HG03280 (cell line): ENCODE measurements around the gene LIMA1.
"Not testable (repeated sequence)": the region's sequence is repeated elsewhere in the genome, so short reads cannot be mapped to it uniquely, and the experiment has no call there.

ENCODE experiments used
- ATAC-seq: cut with Tn5 transposase; IDR thresholded peaks from one replicate; pipeline ENCODE4 v1.9.1; 2021; ENCODE audit warnings: mild to moderate bottlenecking, moderate library complexity; ENCODE audit not compliant: unreplicated experiment

Gene LIMA1

GRCh38 chr12:50283229-50283923 is at the start of gene LIMA1:
TSS of gene LIMA1 (minus strand) at chr12:50283520. CDS start at chr12:50248751, 34,769 bp downstream.
- peak; percentile 97 for ATAC-seq

DNA sequence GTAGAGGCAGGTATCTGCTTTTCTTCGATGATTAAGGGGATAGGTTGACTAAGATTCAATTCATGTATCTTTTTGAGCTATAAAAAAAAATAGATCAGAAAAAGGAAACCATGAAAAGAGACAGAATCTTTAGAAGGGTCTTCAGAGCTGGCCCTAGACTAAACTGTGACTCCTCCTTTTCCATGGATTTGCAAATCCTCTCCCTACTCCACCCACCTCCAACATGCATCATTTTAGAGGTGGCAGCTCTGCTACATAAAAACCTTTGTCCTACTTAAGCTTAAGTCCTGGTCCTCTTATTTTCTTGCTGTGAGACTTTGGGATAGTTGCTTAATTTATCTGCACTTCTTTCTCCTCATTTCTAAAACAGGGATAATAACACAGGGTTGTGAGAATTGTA is 48.4 kb upstream of the LIMA1 start:
- ATAC-seq, result no peak

DNA sequence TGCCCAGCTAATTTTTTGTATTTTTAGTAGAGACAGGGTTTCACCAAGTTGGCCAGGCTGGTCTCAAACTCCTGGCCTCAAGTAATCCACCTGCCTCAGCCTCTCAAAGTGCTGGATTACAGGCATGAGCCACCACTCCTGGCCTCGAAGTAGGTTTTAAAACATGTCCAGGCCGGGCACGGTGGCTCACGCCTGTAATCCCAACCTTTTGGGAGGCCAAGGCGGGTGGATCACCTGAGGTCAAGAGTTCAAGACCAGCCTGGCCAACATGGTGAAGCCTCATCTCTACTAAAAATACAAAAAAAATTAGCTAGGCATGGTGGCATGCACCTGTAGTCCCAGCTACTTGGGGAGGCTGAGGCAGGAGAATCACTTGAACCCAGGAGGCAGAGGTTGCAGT is 45.3 kb upstream of the LIMA1 start:
- not testable (repeated sequence) for ATAC-seq

GRCh38 chr12:50326590-50327284 is 43.4 kb upstream of the LIMA1 start:
- no peak for ATAC-seq

GRCh38 chr12:50325890-50326391 is 42.6 kb upstream of the LIMA1 start:
- no peak for ATAC-seq

- ATAC-seq, result not testable (repeated sequence)
Measured at GRCh38 chr12:50324770-50325169, 41.5 kb upstream of the LIMA1 start.

DNA sequence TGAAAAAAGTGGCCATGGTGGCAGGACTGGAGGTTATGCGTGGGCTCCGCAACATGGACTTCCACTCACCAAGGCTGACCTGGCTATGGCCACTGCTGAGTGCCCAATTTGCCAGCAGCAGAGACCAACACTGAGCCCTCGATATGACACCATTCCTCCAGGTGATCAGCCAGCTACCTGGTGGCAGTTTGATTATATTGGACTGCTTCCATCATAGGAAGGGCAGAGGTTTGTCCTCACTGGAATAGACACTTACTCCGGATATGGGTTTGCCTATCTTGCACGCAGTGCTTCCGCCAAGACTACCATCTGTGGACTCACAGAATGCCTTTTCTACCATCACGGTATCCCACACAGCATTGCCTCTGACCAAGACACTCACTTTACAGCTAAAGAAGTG is 40.8 kb upstream of the LIMA1 start:
- ATAC-seq, result not testable (repeated sequence)

GRCh38 chr12:50322206-50322605 is 38.9 kb upstream of the LIMA1 start:
- ATAC-seq, result no peak

DNA sequence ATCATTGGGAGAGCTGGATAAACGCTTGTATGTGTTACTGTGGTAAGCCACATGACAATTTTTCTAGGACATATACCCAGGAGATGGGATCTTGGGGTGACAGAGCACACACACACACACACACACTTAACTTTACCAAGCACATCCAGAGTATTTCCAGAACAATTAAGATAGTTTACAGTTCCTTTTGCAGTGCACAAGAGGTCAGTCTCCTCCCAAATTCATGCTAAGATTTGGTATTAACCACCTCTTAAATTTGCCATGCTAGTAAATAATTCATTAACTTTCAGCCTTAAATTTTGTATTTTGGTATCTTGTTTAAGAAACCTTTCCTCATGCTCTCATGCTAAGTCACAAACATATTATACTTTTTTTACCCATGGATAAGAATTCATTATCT is 33.9 kb upstream of the LIMA1 start:
- no peak for ATAC-seq

DNA sequence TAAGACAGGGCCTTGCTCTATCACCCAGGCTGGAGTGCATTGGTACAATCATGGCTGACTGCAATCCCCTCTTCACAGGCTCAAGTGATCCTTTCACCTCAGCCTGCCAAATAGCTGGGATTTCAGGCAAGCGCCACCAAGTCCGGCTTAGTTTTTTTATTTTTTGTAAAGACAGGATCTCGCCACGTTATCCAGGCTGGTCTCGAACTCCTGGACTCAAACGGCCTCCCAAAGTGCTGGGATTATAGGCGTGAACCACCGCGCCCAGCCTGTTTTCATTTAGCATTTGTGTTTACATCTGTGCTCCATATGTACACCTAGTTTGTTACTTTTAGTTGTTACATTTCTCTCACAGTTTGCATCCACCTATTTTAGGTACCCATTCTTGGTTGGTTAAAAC is 32.5 kb upstream of the LIMA1 start:
- ATAC-seq, result no peak

- no peak for ATAC-seq
Measured at GRCh38 chr12:50314636-50315312, 31.5 kb upstream of the LIMA1 start.

DNA sequence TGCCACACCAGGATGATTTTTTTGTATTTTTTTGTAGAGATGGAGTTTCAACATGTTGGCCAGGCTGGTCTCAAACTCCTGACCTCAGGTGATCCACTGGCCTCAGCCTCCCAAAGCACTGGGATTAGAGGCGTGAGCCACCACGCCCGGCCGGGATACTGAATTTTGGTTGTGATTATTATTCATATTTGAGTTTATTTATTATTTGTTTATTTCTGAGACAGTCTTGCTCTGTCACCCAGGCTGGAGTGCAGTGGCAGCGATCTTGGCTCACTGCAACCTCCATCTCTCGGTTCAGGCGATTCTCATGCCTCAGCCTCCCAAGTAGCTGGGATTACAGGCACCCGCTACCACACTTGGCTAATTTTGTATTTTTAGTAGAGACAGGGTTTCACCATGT is 30.7 kb upstream of the LIMA1 start:
- ATAC-seq, result not testable (repeated sequence)

GRCh38 chr12:50313256-50313931 is 30.1 kb upstream of the LIMA1 start:
- no peak for ATAC-seq

DNA sequence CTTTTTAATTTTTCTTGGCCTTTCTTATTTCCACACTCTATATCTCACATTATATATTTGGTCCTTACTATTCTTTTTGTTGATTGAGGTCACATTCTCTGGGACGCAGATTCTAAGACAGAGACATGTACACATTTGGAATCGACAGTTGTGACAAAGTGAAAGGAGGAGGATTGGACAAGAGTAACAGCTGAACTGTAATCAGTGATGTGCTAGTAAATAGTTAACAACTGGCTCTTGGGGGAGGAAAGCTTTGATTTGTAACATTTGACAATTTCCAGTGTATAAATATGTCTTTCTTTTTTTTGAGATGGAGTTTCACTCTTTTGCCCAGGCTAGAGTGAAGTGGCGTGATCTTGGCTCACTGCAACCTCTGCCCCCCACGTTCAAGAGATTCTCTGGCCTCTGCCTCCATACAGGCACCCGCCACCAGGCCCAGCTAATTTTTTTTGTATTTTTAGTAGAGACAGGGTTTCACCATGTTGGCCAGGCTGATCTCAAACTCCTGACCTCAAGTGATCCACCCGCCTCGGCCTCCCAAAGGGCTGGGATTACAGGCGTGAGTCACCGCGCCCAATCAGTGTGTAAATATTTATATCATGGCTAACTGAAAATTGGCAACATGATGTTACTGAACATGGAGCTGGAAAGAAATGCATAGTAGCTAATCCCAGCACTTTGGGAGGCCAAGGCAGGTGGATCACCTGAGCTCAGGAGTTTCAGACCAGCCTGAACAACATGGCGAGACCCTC is 28.7 kb upstream of the LIMA1 start:
- not testable (repeated sequence) for ATAC-seq

GRCh38 chr12:50309950-50310349 is 26.6 kb upstream of the LIMA1 start:
- no peak for ATAC-seq

DNA sequence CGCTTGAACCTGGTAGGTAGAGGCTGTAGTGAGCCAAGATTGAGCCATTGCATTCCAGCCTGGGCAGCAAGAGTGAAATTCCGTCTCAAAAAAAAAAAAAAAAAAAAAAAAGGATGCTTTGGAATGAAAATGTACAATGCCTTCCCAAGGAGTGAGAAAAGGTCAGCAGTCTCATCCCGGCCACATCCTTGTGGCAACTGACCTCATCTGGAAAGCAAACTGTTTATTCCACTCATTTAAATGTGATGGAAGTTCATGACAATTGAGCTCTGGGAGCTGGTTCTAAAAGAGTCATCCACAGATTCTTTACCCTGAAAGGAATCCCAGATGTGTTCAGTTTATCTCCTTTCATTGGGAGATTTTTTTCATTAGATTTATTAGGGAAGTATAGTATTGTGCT is 19.4 kb upstream of the LIMA1 start:
- no peak for ATAC-seq

DNA sequence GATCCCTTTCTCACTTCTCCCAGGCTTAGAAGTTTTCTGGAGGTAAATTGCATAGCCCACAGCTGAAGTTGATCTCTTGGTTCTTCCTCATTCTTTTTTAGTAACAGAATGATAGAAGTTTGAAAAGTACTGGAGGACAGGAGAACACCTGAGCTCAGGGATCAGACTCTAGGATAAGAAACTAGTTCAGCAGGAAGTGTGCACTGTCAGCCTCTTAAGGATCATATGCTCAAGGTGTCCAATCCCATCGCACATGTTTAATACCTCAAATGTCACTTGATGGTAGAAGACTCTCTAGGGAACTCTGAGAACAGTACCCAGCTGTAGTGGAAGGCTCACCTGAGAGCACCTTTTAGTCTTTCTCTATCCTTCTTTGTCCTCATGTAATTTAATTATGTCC is 14.7 kb upstream of the LIMA1 start:
- no peak for ATAC-seq

GRCh38 chr12:50297027-50297426 is 13.7 kb upstream of the LIMA1 start:
- ATAC-seq, result no peak

- no peak for ATAC-seq
Measured at GRCh38 chr12:50296554-50296953, 13.2 kb upstream of the LIMA1 start.

- ATAC-seq, result no peak
Measured at GRCh38 chr12:50291377-50291776, 8.1 kb upstream of the LIMA1 start.
